ENCODE data around the gene PHF1. TPM values are rescaled to one million over a fixed set of nuclear protein-coding genes. Genes with fewer than 3 reads are reported as not detected.
A peak's percentile ranks its signal among the peaks of the same experiment; 100 is the strongest.
"Not testable (repeated sequence)": the region's sequence is repeated elsewhere in the genome, so short reads cannot be mapped to it uniquely, and the experiment has no call there.

The PHF1 gene
- total RNA-seq, 2 donors from 2014 or later: 71.4 to 75.7 TPM

DNA sequence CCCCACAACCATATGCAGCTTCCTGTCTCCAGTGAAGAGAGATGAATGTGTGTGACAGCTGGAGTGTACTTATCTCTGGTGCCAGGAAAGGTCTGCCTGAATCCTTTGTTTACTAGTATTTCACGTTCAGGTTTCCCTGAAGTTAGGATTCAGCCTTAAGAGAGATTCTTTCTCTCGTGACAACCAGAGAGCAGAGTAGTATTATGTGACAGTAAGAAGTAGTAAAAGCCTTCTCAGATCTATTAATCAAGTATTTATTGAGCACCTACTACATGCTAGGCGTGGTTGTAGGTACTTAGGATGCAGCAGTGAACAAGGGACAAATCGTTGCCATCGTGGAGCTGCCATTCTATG lies 18.2 kb upstream of the PHF1 start:
- DNase-seq: no peak
- H3K4me3 ChIP-seq (ENCODE audit: low read length): peak overlapping the region; percentile 95
- 40 to 56% methylated on average over 3 to 5 of the region's 5 CpGs for WGBS, 2 experiments (ENCODE audit: insufficient coverage in 1 of 2, insufficient read length in 1 of 2)
- Mint-ChIP-seq H3K9me3 (no peaks in the 10 kb centered on the region), H3K4me3 (peak overlapping the region; percentile 85), H3K4me1 (peaks cover 24% of the 10 kb centered on the region), H3K36me3 (ENCODE audit: low read depth) (peaks cover 6% of the 10 kb centered on the region), H3K27me3 (ENCODE audit: insufficient read depth) (no peaks in the 10 kb centered on the region), H3K27ac (peak overlapping the region; percentile 97)
- TF ChIP-seq, protein P1, sequence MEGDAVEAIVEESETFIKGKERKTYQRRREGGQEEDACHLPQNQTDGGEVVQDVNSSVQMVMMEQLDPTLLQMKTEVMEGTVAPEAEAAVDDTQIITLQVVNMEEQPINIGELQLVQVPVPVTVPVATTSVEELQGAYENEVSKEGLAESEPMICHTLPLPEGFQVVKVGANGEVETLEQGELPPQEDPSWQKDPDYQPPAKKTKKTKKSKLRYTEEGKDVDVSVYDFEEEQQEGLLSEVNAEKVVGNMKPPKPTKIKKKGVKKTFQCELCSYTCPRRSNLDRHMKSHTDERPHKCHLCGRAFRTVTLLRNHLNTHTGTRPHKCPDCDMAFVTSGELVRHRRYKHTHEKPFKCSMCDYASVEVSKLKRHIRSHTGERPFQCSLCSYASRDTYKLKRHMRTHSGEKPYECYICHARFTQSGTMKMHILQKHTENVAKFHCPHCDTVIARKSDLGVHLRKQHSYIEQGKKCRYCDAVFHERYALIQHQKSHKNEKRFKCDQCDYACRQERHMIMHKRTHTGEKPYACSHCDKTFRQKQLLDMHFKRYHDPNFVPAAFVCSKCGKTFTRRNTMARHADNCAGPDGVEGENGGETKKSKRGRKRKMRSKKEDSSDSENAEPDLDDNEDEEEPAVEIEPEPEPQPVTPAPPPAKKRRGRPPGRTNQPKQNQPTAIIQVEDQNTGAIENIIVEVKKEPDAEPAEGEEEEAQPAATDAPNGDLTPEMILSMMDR (conservative IDR thresholded peaks at IDR 0.05): no peak
- H3K36me3 ChIP-seq (ENCODE audit: control insufficient read depth, insufficient read depth, low read length): peaks cover under 1% of the 10 kb centered on the region
- H3K4me1 ChIP-seq (ENCODE audit: control insufficient read depth, insufficient read depth, low read length): no peaks in the 10 kb centered on the region
- no peak overlapping the region for H3K27ac ChIP-seq (ENCODE audit: low read depth, low read length)
- H3K9me3 ChIP-seq (ENCODE audit: control insufficient read depth, low read length): no peaks in the 10 kb centered on the region
- peak overlapping the region; percentile 83 for H3K9ac ChIP-seq (ENCODE audit: extremely low read depth, low read length, poor library complexity, severe bottlenecking)
- H3K27me3 ChIP-seq (ENCODE audit: control insufficient read depth, insufficient read depth, low read length, poor library complexity, severe bottlenecking): no peaks in the 10 kb centered on the region

DNA sequence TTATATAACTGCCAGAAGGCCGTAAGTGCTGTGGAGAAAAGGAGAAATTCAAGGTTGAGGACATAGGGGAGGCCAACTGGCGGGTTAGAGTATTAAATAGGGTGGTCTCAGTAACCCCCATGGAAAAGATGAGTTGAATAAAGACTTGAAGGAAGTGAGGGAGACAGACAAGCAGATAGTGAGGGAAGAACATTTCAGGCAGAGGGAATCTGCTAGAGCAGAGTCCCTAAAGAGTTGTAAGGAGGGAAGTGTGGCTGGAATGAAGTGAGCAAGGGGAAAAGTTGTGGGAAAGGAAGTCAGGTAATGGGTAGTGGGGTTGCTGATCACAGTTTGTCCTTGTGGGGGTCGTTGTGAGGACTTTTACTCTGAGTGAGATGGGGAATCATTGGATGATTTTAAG lies 17.8 kb upstream of the PHF1 start:
- Histone ChIP-seq H3K9me3 (ENCODE audit: control insufficient read depth, low read length) (no peaks in the 10 kb centered on the region), H3K27me3 (ENCODE audit: control insufficient read depth, insufficient read depth, low read length, poor library complexity, severe bottlenecking) (no peaks in the 10 kb centered on the region), H3K36me3 (ENCODE audit: control insufficient read depth, insufficient read depth, low read length) (peaks cover 4% of the 10 kb centered on the region), H3K9ac (ENCODE audit: extremely low read depth, low read length, poor library complexity, severe bottlenecking) (peak overlapping the region; percentile 83), H3K4me1 (ENCODE audit: control insufficient read depth, insufficient read depth, low read length) (no peaks in the 10 kb centered on the region), H3K27ac (ENCODE audit: low read depth, low read length) (no peak overlapping the region), H3K4me3 (ENCODE audit: low read length) (peak overlapping the region; percentile 95)
- peaks cover 24% of the 10 kb centered on the region for H3K4me1 Mint-ChIP-seq
- TF ChIP-seq, protein P1 (conservative IDR thresholded peaks at IDR 0.05): no peak
- no peak for DNase-seq
- H3K27me3 Mint-ChIP-seq (ENCODE audit: insufficient read depth): no peaks in the 10 kb centered on the region
- H3K36me3 Mint-ChIP-seq (ENCODE audit: low read depth): peaks cover 10% of the 10 kb centered on the region
- WGBS, 2 experiments (ENCODE audit: insufficient coverage in 1 of 2, insufficient read length in 1 of 2): 67 to 75% methylated on average over 3 of the region's 3 CpGs
- peak overlapping the region; percentile 85 for H3K4me3 Mint-ChIP-seq
- H3K27ac Mint-ChIP-seq: peak overlapping the region; percentile 86
- no peaks in the 10 kb centered on the region for H3K9me3 Mint-ChIP-seq

DNA sequence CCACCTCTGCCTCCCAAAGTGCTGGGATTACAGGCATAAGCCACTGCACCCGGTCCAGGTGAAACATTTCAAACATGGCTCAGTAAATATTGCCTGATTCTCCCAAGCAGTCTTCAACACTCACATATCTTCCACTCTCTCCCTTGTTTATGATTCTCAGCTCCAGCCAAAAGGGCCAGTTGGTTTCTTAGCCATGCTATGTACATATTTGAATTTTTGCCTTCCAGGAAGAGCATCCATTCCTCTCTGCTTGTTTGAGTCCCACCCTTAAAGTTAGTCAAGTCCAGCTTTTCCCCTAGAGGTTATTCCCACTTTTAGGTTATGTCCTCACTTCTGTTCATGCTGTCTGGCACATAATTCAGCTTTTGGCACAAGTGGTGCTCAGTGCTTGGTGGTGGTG lies 13.3 kb upstream of the PHF1 start:
- no peaks in the 10 kb centered on the region for H3K27me3 Mint-ChIP-seq (ENCODE audit: insufficient read depth)
- Histone ChIP-seq H3K4me3 (ENCODE audit: low read length) (no peak overlapping the region), H3K27ac (ENCODE audit: low read depth, low read length) (no peak overlapping the region), H3K27me3 (ENCODE audit: control insufficient read depth, insufficient read depth, low read length, poor library complexity, severe bottlenecking) (no peaks in the 10 kb centered on the region), H3K4me1 (ENCODE audit: control insufficient read depth, insufficient read depth, low read length) (no peaks in the 10 kb centered on the region), H3K9ac (ENCODE audit: extremely low read depth, low read length, poor library complexity, severe bottlenecking) (no peak overlapping the region), H3K36me3 (ENCODE audit: control insufficient read depth, insufficient read depth, low read length) (peaks cover 41% of the 10 kb centered on the region), H3K9me3 (ENCODE audit: control insufficient read depth, low read length) (no peaks in the 10 kb centered on the region)
- no peak overlapping the region for H3K4me3 Mint-ChIP-seq
- H3K4me1 Mint-ChIP-seq: peaks cover 15% of the 10 kb centered on the region
- TF ChIP-seq, protein P1 (conservative IDR thresholded peaks at IDR 0.05): no peak
- DNase-seq: no peak
- H3K36me3 Mint-ChIP-seq (ENCODE audit: low read depth): peaks cover 27% of the 10 kb centered on the region
- H3K9me3 Mint-ChIP-seq: no peaks in the 10 kb centered on the region
- peak overlapping the region; percentile 0 for H3K27ac Mint-ChIP-seq
- WGBS, 2 experiments (ENCODE audit: insufficient coverage in 1 of 2, insufficient read length in 1 of 2): 98 to 100% methylated on average over 1 of the region's 1 CpG

DNA sequence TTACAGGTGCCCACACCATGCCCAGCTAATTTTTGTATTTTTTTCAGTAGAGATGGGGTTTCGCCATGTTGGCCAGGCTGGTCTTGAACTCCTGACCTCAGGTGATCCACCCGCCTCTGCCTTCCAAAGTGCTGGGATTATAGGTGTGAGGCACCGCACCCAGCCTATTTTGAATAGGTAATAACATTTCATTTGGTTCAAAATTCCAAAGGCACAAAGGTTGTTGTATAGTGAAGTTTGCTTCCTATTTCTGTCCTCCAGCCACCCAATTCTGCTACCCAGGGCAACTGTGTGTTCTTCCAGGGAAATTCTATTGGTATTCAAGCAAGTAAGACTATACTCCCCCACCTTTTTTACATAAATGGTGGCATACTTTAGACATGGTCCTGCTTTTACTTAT lies 12.2 kb upstream of the PHF1 start:
- H3K4me3 Mint-ChIP-seq; H3K9ac ChIP-seq (ENCODE audit: extremely low read depth, low read length, poor library complexity, severe bottlenecking); H3K4me1 ChIP-seq (ENCODE audit: control insufficient read depth, insufficient read depth, low read length); H3K27ac ChIP-seq (ENCODE audit: low read depth, low read length); H3K9me3 ChIP-seq (ENCODE audit: control insufficient read depth, low read length); DNase-seq; H3K27ac Mint-ChIP-seq; H3K4me3 ChIP-seq (ENCODE audit: low read length); H3K9me3 Mint-ChIP-seq; H3K4me1 Mint-ChIP-seq; H3K27me3 Mint-ChIP-seq (ENCODE audit: insufficient read depth); H3K27me3 ChIP-seq (ENCODE audit: control insufficient read depth, insufficient read depth, low read length, poor library complexity, severe bottlenecking): not testable (repeated sequence)
- 93 to 98% methylated on average over 3 of the region's 3 CpGs for WGBS, 2 experiments (ENCODE audit: insufficient coverage in 1 of 2, insufficient read length in 1 of 2)
- peaks cover 51% of the 10 kb centered on the region for H3K36me3 ChIP-seq (ENCODE audit: control insufficient read depth, insufficient read depth, low read length)
- H3K36me3 Mint-ChIP-seq (ENCODE audit: low read depth): peaks cover 31% of the 10 kb centered on the region

DNA sequence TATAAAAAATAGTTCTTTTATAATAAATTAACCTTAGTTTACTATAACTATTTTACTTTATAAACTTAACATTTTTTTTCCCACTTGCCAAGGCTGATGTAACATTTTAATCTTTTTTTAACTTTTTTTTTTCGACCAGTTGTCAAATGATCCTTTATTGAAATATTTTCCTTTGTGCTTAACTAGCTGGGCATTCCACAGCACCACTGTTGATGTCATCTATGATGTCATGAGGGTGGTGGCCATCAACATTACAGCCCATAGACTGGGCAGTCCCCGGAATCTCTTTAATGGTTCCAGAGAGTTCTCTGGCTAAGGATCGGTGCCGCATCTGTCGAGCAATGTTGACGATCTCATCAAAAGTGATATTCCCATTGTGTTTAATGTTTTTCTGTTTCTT lies 10.9 kb upstream of the PHF1 start:
- not testable (repeated sequence) for H3K27me3 ChIP-seq (ENCODE audit: control insufficient read depth, insufficient read depth, low read length, poor library complexity, severe bottlenecking); H3K9me3 Mint-ChIP-seq; H3K9ac ChIP-seq (ENCODE audit: extremely low read depth, low read length, poor library complexity, severe bottlenecking); DNase-seq; H3K27me3 Mint-ChIP-seq (ENCODE audit: insufficient read depth); H3K4me3 ChIP-seq (ENCODE audit: low read length); H3K27ac ChIP-seq (ENCODE audit: low read depth, low read length); H3K27ac Mint-ChIP-seq; H3K4me1 ChIP-seq (ENCODE audit: control insufficient read depth, insufficient read depth, low read length); H3K4me3 Mint-ChIP-seq; H3K9me3 ChIP-seq (ENCODE audit: control insufficient read depth, low read length); H3K4me1 Mint-ChIP-seq
- H3K36me3 ChIP-seq (ENCODE audit: control insufficient read depth, insufficient read depth, low read length): peaks cover 64% of the 10 kb centered on the region
- peaks cover 43% of the 10 kb centered on the region for H3K36me3 Mint-ChIP-seq (ENCODE audit: low read depth)
- WGBS, 2 experiments (ENCODE audit: insufficient coverage in 1 of 2, insufficient read length in 1 of 2): 95 to 100% methylated on average over 1 to 6 of the region's 6 CpGs
